NCI-H2171 treated with DMSO at 0.1 percent for 48 hours (cell line): ENCODE results near the gene LBR.
A peak's percentile ranks its signal among the peaks of the same experiment; 100 is the strongest.

Experiments
- DNase-seq: peaks from one replicate; lab custom pipeline; 2025; lab: John Stamatoyannopoulos, UW

Gene LBR

DNA sequence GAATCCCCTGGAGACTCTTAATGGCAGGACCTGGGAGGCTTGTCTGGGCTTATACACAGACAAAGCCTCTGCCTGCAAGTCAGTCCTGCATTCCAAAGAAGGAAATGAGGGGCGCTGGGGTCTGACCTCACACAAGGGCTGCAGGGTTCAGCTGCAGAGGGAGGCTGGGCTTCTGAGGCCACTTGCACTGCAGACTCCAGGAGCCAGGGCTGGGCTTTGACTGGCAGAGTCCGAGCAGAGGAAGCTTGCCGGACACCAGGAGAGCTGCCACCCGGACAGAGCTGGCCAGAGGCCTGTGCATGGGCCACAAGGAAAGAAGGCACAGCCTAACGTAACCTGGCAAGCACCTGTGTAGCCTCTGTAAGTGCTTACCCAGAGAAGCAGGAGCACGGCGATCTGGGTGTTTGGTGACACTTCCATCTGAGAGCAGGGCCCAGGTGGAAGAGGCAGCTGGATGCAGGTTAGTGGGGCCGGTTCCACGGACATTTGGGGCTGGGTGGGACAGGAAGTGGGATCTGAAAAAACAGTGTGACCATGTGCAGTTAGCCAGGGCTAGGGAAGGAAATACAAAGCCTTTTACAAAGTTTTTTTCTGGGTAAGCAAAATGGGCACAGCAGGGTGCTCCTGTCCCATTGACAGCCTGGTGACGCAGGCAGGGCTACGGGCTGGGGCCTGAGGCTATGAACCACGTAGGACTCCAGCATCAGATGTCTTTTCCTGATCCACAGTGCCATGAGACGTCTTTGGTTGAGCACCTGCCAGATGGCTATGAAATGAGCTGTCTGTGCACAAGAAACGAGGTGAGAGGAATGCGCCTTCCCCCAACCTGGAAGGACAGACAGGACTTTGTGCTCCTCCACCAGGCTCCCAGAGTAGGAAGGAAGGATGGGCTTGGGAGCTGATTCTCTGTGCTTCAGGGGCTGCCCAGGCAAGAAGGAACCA lies 37.3 kb upstream of the LBR start:
- DNase-seq, result peak; percentile 90

- DNase-seq, result peak; percentile 96
Measured at GRCh38 chr1:225462714-225463574, 35.1 kb upstream of the LBR start.

GRCh38 chr1:225462429-225462713 lies 34.5 kb upstream of the LBR start:
- DNase-seq, result peak; percentile 86

DNA sequence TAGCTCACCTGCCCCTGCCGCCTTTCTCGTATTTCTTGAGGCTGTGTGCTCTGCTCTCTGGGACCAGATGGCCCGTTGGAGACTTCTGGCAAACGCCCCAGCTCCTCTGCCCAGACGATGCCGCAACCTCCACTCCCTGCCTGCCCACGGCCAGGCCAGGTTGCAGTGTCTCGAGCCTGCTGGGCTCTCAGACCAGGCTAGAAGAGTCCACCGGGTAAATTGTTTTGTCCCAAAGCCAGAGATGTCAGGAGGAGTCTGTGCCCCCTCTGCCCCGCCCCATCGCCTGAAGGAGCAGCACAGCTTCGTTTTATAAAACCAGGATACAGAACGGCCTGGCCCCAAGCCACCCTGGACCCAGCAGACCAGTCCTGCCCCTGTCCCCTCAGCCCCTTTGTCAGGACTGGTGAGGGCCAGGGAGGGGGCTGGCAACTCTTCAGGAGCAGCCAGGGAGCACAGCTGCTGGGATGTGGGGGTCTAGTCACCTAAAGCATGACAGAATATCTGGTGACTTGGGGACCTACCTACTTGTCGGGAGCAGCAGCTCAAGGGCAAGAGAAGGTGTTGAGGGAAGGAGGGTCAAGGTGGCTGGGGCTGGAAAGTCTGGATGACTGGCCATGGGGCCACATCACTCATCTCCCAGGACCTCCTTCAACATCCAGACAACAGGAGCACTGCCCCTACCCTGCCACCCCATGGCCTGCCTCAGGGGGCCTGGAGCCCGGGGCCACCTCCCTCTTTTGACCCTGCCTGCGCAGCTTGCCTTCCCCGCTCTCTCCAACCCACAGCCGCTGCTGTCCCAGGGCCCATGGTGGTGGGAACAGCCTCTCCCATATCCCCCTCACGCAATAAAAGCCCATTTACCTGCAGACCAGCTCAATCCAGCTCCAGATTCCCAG lies 33.9 kb upstream of the LBR start:
- peak; percentile 76 for DNase-seq

DNA sequence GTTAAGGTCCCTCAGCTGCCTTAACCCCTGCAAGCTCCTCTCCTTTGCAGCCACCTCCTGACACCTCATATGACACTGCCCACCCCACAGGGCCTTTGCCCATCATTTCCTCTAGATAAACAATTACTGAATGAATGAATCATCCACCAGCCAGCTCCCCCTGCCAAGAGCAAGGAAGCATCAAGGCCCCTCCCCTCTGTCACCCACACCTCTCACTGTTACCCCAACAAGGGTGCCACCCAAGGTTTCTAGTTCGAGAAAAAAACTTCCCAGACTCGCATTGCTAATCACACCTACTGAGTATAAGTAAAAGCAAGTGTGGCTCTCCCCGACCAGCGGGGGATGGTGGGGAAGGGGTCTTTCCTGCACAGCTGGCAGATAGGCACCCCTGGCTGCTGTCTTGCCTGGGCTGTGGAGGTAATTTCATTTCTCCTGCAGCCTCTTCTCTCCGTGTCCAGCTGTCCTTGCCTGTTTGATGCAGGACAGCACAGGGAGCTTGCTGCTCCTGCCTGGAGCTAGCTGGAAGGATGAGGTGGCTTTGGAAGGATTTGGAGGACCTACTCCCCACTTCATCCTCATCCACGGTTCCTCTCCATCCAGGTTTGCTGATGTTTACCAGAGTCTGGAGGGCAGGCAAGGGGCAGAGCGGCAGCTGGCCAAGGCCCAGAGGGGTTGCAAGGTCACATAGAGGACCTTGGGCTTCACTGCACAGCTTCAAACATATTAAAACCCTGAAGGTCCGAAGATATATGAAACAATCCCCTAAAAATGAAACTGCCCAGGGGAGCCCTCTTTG lies 33.1 kb upstream of the LBR start:
- no peak for DNase-seq

DNA sequence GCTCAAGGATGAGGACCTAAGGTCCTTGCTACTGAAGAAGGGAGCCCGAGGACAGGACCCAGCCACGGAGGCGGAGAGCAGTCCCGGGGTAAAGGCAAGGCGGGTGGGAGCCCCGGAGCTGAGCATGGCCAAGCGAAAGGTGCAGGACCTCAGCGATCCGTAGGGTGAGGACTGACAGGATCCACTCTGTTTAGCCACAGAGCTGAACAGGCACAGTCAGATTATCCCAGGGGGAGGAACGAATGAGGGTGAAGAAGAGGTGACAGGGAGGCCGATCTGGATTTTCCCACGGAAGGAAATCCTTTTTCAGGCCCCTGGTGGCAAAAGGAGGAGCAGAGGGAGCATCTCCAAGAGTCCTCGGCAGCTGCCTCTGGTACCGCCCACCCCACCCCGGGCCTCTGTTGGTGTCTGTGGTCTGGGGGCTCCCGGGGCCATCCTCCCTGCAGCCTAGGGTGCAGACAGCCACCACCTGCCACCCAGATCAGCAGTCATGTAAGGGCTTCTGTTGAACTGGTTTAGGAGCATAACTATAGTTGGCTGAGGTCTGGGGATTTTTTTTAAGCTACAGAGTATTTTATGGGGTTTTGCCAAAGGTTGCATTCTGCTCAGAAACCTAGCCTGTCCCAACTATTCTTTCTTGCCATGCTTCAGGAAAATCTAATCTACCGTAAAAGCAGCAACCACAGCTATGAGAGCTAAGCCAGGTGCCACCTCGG lies 32.3 kb upstream of the LBR start:
- DNase-seq, result peak; percentile 37

DNA sequence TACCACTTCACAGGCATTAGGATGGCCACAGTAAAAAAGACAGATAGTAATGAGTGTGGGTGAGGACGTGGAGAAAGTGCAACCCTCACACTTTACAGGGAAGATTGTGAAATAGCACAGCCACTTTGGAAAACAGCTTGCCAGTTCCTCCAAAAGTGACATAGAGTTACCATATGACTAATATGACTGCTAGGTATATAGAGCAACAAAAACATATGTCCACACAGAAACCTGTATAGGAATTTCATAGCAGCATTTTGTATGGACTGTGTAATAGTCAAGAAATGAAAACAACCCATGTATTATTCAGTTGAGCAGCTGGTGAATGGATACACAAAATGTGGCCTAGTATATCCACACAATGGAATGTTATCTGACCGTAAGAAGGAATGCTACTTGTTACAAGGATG lies 30.4 kb upstream of the LBR start:
- DNase-seq, result no peak

GRCh38 chr1:225454733-225455132 lies 26.9 kb upstream of the LBR start:
- DNase-seq, result no peak

- DNase-seq, result peak; percentile 66
Measured at GRCh38 chr1:225453797-225454648, 26.2 kb upstream of the LBR start.

DNA sequence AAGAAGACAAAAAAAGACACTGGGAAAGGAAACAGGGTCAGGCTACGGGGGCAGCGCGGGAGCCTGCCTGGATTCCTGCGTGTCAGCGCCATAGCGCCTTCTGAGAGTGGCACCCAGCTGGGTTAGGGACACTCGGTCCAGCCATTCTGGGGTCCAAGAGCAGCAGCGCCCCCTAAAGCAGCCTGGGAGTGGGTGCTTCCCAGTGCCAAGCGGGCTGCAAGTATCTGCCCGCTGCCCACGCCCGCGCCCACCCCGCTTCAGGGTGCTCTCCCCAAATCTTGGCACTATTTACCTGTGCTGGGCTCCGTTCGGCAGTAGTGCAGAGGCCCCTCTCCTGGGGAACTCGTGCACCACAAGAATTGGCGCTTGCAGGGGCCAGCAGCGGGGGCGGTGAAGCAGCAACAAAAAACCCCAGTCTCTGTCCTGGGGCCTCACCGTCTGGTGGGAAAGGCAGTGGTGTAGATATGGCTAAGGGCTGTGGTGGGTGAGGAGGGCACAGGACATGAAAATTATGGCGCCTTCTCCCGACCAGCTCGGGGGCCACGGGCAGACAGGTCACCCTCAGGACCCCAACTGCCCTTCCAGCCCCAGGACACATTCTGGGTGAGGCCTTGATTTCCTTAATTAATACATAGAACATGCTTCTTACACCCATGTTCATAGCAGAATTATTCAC lies 24.1 kb upstream of the LBR start:
- DNase-seq, result no peak

GRCh38 chr1:225451340-225451739 lies 23.5 kb upstream of the LBR start:
- DNase-seq, result no peak

DNA sequence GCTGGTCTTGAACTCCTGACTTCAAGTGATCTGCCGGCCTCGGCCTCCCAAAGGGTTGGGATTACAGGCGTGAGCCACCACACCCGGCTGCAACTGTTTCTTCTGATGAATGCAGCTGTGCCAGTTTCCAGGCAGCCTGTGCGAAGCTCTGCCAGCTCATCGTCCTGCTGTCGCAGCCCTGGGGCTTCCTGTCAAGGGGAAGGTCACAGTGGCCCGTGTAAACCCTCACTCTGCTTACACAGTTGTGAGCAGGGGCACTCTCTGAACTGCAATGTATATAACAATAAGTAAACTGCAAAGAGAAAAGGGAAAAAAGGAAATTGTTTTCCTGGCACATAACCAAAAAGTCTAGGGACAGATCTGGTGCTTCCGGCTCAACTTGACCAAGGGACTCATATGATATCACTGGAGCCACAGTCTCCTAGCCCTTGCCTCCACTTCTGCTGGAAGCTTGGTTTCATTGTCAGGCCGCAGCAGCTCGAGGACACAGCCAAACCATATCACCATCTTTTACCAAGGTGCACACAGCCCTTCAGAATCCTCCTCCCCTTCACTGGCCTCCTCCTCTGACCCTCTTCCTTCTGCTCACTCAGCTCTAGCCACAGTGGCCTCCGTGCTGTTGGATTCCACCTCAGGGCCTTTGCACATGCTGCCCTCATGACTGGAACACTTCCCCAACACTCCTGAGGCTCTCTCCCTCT lies 22.8 kb upstream of the LBR start:
- no peak for DNase-seq

DNA sequence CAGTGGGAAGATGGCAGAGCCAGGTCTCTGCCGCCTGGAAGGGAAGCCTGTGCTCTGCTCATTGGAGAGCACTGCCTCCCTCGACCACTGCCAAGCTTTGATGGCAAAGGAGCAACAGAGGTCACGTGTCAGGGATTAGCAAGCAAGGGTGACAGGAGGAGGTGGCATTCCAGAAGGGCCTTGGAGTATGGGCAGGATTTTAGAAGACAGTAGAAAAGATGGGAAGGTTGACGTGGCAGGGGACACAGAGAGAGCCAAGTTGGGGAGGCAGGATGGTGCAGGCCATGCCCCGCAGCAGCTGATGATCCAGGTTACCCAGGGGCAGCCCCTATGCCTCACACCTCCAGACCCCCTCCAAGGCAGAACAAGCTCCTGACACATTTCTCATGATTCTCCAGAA lies 21.9 kb upstream of the LBR start:
- no peak for DNase-seq

- DNase-seq, result no peak
Measured at GRCh38 chr1:225449261-225449660, 21.4 kb upstream of the LBR start.

- DNase-seq, result no peak
Measured at GRCh38 chr1:225448146-225448805, 20.4 kb upstream of the LBR start.

- no peak for DNase-seq
Measured at GRCh38 chr1:225447650-225448089, 19.8 kb upstream of the LBR start.

GRCh38 chr1:225446981-225447615 lies 19.3 kb upstream of the LBR start:
- DNase-seq, result no peak
